NOMO-1 treated with dmso at 0.1 percent for 144 hours (cell line): ENCODE measurements around the gene COL23A1.
"Not testable (repeated sequence)": the region's sequence is repeated elsewhere in the genome, so short reads cannot be mapped to it uniquely, and the experiment has no call there.

Experiments used
- DNase-seq: peaks from one replicate; lab custom pipeline; 2025; ENCODE audit not compliant: unreplicated experiment; lab: John Stamatoyannopoulos, UW

Gene COL23A1

GRCh38 chr5:178328826-178329730 lies 261.1 kb downstream of the COL23A1 start:
- no peak for DNase-seq

GRCh38 chr5:178327931-178328711 lies 262.1 kb downstream of the COL23A1 start:
- DNase-seq, result no peak

GRCh38 chr5:178327446-178327845 lies 262.7 kb downstream of the COL23A1 start:
- DNase-seq, result no peak

- DNase-seq, result no peak
Measured at GRCh38 chr5:178326374-178326715, 263.8 kb downstream of the COL23A1 start.

- DNase-seq, result no peak
Measured at GRCh38 chr5:178325679-178326373, 264.4 kb downstream of the COL23A1 start.

GRCh38 chr5:178325311-178325678 lies 264.9 kb downstream of the COL23A1 start:
- DNase-seq, result no peak

- no peak for DNase-seq
Measured at GRCh38 chr5:178324481-178325310, 265.5 kb downstream of the COL23A1 start.

GRCh38 chr5:178323961-178324360 lies 266.2 kb downstream of the COL23A1 start:
- DNase-seq, result no peak

GRCh38 chr5:178323541-178323865 lies 266.7 kb downstream of the COL23A1 start:
- no peak for DNase-seq

- no peak for DNase-seq
Measured at GRCh38 chr5:178322736-178323540, 267.3 kb downstream of the COL23A1 start.

GRCh38 chr5:178320281-178320855 lies 269.8 kb downstream of the COL23A1 start:
- DNase-seq, result no peak

GRCh38 chr5:178319541-178320041 lies 270.6 kb downstream of the COL23A1 start:
- no peak for DNase-seq

GRCh38 chr5:178318893-178319292 lies 271.3 kb downstream of the COL23A1 start:
- DNase-seq, result no peak

GRCh38 chr5:178318382-178318781 lies 271.8 kb downstream of the COL23A1 start:
- no peak for DNase-seq

- not testable (repeated sequence) for DNase-seq
Measured at GRCh38 chr5:178317727-178318126, 272.5 kb downstream of the COL23A1 start.

- no peak for DNase-seq
Measured at GRCh38 chr5:178314961-178315820, 275.0 kb downstream of the COL23A1 start.

- no peak for DNase-seq
Measured at GRCh38 chr5:178314061-178314660, 276.0 kb downstream of the COL23A1 start.

GRCh38 chr5:178313316-178313715 lies 276.9 kb downstream of the COL23A1 start:
- no peak for DNase-seq
